ENCODE data around the gene PCBP3.

GRCh38 chr21:45921917-45922316, 278.4 kb downstream of the PCBP3 start:
- TF ChIP-seq IRF3 (IDR thresholded peaks at IDR 0.05) (no peak), EZH2 (IDR thresholded peaks at IDR 0.05; ENCODE audit: borderline replicate concordance, control insufficient read depth, low read depth, low read length) (no peak), CTCF (IDR thresholded peaks at IDR 0.05 in 2 of 3, conservative IDR thresholded peaks at IDR 0.05 in 1 of 3; ENCODE audit: control insufficient read depth in 2 of 3, extremely low read depth in 1 of 3, insufficient read depth in 1 of 3, low read depth in 3 of 3, low read length in 3 of 3) (no peak), NFIC (IDR thresholded peaks at IDR 0.05; ENCODE audit: low read depth, low read length) (no peak), EP300 (IDR thresholded peaks at IDR 0.05; ENCODE audit: borderline replicate concordance in 1 of 2, control insufficient read depth in 1 of 2, low read depth in 2 of 2, low read length in 2 of 2) (no peak), EED (IDR thresholded peaks at IDR 0.05; ENCODE audit: low read depth) (no peak), BHLHE40 (IDR thresholded peaks at IDR 0.05; ENCODE audit: borderline replicate concordance in 1 of 2, low read depth in 2 of 2, low read length in 1 of 2) (no peak), NBN (IDR thresholded peaks at IDR 0.05) (no peak), ATF7 (IDR thresholded peaks at IDR 0.05; ENCODE audit: low read depth) (no peak), TAF1 (IDR thresholded peaks at IDR 0.05; ENCODE audit: borderline replicate concordance, low read depth, low read length) (no peak)

Data from GM12878 (cell line).